ENCODE measurements around the gene ZFAND2A.

The ZFAND2A gene

DNA sequence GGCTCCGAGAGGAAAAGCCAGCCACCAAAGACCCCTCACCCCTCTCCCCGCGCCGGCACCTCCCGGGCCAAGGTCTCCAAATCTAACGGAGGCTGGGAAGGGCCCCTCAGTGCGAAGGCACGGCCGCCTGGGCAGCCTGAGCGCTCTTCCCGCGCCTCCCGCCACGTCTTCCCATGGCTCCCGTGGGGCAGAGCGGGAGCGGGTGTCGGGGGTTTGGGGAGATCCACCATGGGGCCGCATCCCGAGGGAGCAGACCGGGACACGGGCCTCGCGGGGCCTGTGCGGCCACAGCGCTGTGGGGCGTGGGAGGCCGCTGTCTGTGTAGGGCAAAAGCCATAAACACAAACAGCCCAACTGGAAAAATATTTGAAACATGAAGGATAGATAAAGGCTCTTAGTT is 49.6 kb downstream of the ZFAND2A start:
- in situ Hi-C loops (cut with MboI; ENCODE audit: low sequenced_read_pairs) = no loop called here

DNA sequence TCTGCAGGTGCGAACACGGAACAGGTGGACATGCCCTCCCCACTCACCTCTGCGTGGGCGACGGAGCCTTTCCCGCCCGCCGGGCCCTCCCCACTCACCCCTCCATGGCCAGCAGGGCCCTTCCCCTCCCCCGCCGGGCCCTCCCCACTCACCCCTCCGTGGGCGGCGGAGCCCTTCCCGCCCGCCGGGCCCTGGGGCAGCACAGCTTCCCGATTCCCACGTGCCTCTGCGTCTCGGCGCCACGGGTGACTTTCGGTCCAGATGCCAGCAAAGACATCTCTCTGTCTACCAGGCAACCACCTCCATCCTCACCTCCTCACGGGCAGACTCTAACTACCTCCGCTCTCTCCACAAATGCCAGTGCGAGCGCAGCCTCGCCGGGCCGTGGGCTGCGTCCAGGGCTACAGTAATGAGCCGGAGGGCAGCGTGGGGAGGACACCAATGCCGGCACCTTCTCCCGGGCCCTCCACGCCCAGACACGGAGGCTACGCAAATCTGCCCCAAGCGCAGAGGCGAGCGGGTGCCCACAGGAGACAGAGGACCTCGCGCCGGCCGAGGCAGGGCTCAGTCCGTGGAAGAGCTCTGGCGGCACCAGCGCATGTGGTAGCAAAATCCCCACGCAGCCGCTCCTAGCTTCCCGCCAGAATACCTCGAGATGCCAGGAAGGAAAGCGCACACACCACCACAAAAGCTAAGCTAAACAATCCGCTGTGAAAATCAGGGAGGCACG is 50.2 kb downstream of the ZFAND2A start:
- in situ Hi-C loops (cut with MboI; ENCODE audit: low sequenced_read_pairs) = no loop called here

DNA sequence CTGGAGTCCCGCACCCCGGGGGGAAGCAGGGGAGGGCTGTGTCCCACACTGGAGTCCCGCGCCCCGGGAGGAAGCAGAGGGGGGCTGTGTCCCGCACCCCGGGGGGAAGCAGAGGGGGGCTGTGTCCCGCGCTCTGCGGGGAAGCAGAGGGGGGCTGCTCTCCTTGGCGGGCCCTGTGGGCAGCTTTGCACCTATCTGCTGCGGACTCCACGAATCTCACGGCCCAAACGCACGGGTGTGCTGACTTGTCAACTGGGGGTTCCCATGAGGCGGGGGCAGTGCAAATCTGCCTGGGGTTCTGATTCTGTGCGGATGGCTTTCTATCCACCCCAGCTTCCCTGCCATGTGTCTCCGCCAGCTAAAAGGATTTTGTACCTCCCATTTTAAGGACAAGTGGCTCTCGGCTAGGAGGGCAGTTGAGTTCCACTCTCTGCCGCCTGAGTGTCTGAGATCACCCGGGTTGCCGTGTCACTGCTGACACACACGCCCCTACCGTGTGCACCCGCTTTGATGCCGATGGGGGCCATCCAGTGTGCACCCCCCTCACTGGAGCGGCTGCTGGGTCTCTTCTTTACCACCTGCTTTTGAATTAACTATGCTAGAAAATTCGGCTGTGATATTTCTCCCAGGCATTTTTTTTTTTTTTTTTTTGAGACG is 51.6 kb downstream of the ZFAND2A start:
- in situ Hi-C loops (cut with MboI; ENCODE audit: low sequenced_read_pairs) = no loop called here

- in situ Hi-C loops (cut with MboI; ENCODE audit: low sequenced_read_pairs) = no loop called here
Measured at GRCh38 chr7:1106793-1107421, 53.1 kb downstream of the ZFAND2A start.

- in situ Hi-C loops (cut with MboI; ENCODE audit: low sequenced_read_pairs) = no loop called here
Measured at GRCh38 chr7:1106063-1106792, 53.8 kb downstream of the ZFAND2A start.

DNA sequence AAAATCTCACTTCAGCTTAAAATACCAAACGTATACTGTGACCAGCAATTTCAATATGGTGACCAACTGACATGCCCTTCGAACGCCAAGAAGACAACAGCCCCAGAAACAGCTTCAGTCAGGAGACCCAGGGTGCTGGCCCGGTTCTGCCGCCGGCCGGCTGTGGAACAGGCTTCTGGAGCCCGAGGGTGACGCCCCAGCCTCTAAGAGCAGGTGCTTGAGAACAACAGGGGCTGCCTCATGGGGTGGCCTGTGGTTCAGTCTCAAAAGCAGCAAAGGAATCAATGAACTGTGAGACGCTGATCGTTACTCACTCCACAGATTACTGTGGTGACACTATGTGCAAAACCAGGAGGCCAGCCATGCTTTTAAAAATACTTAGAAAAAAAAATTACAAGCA is 54.8 kb downstream of the ZFAND2A start:
- in situ Hi-C loops (cut with MboI; ENCODE audit: low sequenced_read_pairs) = no loop called here

DNA sequence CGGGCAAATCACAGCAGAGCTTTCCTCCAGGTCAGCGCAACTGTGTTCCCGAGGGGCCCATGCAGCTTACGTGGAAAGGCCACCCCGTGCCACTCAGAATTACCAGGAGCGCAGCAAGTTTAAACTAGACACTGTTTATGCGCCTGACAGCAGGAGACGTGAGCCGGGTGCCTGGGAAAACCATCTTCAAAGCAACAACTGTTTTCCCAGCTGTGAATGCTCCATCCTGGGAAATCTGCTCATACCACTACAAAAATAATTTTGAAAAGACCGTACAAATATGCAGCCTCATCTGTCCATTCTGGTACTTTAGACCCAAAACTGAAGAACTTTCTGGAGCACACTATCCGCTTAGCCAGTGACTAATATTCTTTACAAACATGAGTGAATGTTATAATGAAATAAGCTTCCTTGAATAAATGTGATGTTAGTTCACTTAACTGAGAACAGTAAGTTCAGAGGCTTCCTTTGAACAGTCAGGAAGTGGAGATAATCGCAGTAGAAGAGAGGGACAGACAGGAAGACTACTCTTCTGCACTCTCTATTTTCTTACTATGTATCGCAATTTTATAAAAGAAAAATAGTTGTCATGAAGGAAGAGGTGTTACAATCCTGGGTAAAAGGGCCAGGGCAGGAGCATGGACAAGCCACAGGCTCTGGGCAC is 55.3 kb downstream of the ZFAND2A start:
- in situ Hi-C loops (cut with MboI; ENCODE audit: low sequenced_read_pairs) = no loop called here

DNA sequence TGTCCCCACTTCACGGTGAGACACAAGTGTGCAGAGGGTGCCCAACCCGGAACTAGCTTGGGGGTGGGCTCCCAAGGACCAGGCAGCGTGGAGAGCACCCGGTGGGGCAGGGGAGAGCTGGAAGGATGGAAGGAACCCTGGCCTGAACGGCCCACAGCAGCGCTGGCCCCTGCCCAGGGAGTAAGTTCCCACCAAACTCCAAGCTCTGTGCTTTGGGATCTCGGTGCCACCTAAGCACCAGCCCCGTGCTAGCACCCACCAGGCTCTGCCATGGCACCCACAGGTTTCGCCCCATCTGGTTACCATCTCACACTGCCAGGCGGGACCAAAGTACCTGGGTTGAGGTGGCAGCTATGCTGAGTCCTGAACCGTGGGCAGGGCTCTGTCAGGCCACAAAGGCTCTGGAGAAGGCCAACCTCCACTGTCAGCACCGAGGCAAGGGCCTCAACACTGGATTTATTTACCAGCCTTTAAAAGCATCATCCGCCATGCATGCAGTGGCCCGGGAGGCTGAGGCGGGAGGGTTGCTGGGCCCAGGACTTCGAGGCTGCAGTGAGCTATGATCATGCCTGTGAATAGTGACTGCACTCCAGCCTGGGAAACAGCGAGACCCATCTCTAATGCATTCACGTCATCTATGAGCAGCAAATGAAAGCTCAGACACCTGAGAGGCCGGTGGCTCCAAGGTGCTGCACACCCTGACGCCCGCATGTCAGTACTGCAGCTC is 56.0 kb downstream of the ZFAND2A start:
- in situ Hi-C loops (cut with MboI; ENCODE audit: low sequenced_read_pairs) = no loop called here

- in situ Hi-C loops (cut with MboI; ENCODE audit: low sequenced_read_pairs) = no loop called here
Measured at GRCh38 chr7:1103009-1103788, 56.8 kb downstream of the ZFAND2A start.
